Activated T-helper 1 cell treated with anti-CD3 and anti-CD28 coated beads, Interleukin-2, amount 50 U/mL, for 16 hours (primary cell): ENCODE results near the gene NAT10.
A peak's percentile ranks its signal among the peaks of the same experiment; 100 is the strongest.
"Not testable (repeated sequence)": the region's sequence is repeated elsewhere in the genome, so short reads cannot be mapped to it uniquely, and the experiment has no call there.

Source experiments
- DNase-seq, 2 donors: peaks; one replicate each; pipeline ENCODE4 v3.0.0-alpha.2; 2020; ENCODE audit warnings: low read depth in 1 of 2, low spot score in 1 of 2

NAT10 gene

GRCh38 chr11:34166806-34167740, 61.6 kb downstream of the NAT10 start:
- no peak for DNase-seq

GRCh38 chr11:34167961-34168360, 62.5 kb downstream of the NAT10 start:
- no peak for DNase-seq

- DNase-seq = no peak
Measured at GRCh38 chr11:34168642-34169420, 63.4 kb downstream of the NAT10 start.

- DNase-seq = no peak
Measured at GRCh38 chr11:34169686-34170085, 64.3 kb downstream of the NAT10 start.

- no peak for DNase-seq
Measured at GRCh38 chr11:34173050-34173449, 67.6 kb downstream of the NAT10 start.

GRCh38 chr11:34174412-34175041, 69.1 kb downstream of the NAT10 start:
- peak; percentile 63 to 65 for DNase-seq

- DNase-seq = no peak
Measured at GRCh38 chr11:34175284-34176019, 70.0 kb downstream of the NAT10 start.

- DNase-seq = no peak
Measured at GRCh38 chr11:34176751-34177209, 71.4 kb downstream of the NAT10 start.

- DNase-seq = no peak
Measured at GRCh38 chr11:34178209-34178821, 72.9 kb downstream of the NAT10 start.

- no peak for DNase-seq
Measured at GRCh38 chr11:34179026-34179675, 73.7 kb downstream of the NAT10 start.

GRCh38 chr11:34180040-34180813, 74.8 kb downstream of the NAT10 start:
- no peak for DNase-seq

GRCh38 chr11:34180814-34181165, 75.4 kb downstream of the NAT10 start:
- DNase-seq = not testable (repeated sequence)

GRCh38 chr11:34181251-34181650, 75.8 kb downstream of the NAT10 start:
- DNase-seq = no peak

GRCh38 chr11:34181856-34182405, 76.5 kb downstream of the NAT10 start:
- DNase-seq = no peak

GRCh38 chr11:34182425-34182824, 77.0 kb downstream of the NAT10 start:
- DNase-seq = no peak

GRCh38 chr11:34182921-34183685, 77.7 kb downstream of the NAT10 start:
- DNase-seq = no peak

GRCh38 chr11:34183848-34184391, 78.5 kb downstream of the NAT10 start:
- no peak for DNase-seq

GRCh38 chr11:34184505-34185015, 79.1 kb downstream of the NAT10 start:
- no peak for DNase-seq
